Left ventricle myocardium inferior (tissue), 1 donor: ENCODE results near the gene PDCD10. TPM values are rescaled to one million over a fixed set of nuclear protein-coding genes. Genes with fewer than 3 reads are reported as not detected.

Source experiments
- DNase-seq: peaks from one replicate; pipeline ENCODE4 v3.0.0-alpha.2; 2020
- H3K27ac ChIP-seq: fragments of 200-600 bp; replicated peaks from 2 replicates; pipeline ENCODE4 v1.8.0; 2021
- H3K27me3 ChIP-seq: fragments of 200-600 bp; 2 replicates; pipeline ENCODE4 v1.8.0; 2021; ENCODE audit warnings: low read depth
- H3K36me3 ChIP-seq: fragments of 200-600 bp; 2 replicates; pipeline ENCODE4 v1.8.0; 2021
- H3K4me1 ChIP-seq: fragments of 200-600 bp; 2 replicates; pipeline ENCODE4 v1.8.0; 2021
- H3K4me3 ChIP-seq: fragments of 200-600 bp; 2 replicates; pipeline ENCODE4 v1.8.0; 2021; ENCODE audit warnings: mild to moderate bottlenecking, moderate library complexity
- H3K9me3 ChIP-seq: fragments of 200-600 bp; replicated peaks from 2 replicates; pipeline ENCODE4 v1.8.0; 2021
- intact Hi-C: fragments of 100-400 bp; cut with micrococcal nuclease; formaldehyde crosslinking; loops from one replicate; pipeline ENCODE4 v1.11.0; 2022
- total RNA-seq: library from RNA; stranded (reverse); fragmentation: NEBNext Ultra II Directional; extraction: Animal tissue kit (Norgen Biotek cat#: 25700); gene quantifications from one replicate; pipeline ENCODE4 v1.2.1, GENCODE V29; 2021
- TF ChIP-seq, protein P1 (sequence below): fragments of 200-600 bp; IDR thresholded peaks from 2 replicates; pipeline ENCODE4 v1.8.0; 2021; ENCODE audit warnings: antibody characterized with exemption, mild to moderate bottlenecking, borderline replicate concordance
- donor health status: DM: no; HTN: yes; CAD: no; lungs with severe emphysema.

The PDCD10 gene
- total RNA-seq, 1 donor from 2014 or later: 35.1 TPM

DNA sequence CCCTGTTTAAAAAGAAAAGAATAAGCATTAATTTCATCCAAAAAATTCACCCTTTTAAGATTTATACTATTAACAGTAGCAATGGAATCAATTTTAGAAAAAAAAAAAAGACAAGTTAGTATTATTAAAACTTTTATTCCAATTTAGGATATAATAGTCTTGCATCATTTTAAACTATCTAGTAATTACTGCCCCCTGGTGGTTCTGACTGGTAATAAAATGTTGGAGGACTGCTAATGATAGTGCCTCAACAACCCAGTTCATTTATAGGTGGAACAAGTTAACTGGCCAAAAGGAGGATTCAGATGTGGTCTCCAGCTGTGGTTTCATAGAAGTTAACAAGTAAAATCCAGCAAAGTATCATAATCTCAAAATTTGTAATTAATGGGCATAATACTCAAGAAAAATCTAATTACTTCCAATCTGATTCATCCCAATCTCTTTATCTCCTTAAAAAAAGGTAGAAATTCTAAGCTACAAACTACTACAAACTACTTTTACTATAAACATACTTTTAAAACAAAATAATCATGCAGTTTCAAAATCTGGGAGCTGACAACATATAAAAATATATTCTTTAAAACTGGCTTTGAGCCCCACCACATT is 50.2 kb downstream of the PDCD10 start:
- no peak for DNase-seq
- H3K27ac ChIP-seq: no peak overlapping the region
- peaks cover 55% of the 10 kb centered on the region for H3K36me3 ChIP-seq

DNA sequence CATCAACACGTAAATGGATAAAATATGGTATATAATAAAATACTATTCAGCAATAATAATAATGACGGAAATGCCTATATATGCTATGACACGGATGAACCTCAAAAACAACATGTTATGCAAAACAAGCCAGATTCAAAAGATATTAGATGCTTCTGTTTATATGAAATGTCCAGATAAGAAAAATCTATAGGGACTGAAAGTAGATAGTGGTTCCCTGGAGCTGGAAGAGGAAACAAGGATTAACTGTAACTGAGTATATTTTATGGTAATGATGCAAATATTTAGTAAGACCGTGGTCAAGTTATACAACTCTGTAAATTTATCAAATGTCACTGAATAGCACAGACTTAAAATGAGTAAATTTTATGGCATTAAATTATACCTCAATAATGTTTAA is 55.2 kb downstream of the PDCD10 start:
- H3K36me3 ChIP-seq: peaks cover 60% of the 10 kb centered on the region
- H3K4me3 ChIP-seq: no peak overlapping the region
- no peak overlapping the region for H3K27ac ChIP-seq
- intact Hi-C loops: loop anchor here (10.0 kb wide), 1 partner anchor 275 kb away; no protein-coding TSS in a partner anchor
- H3K4me1 ChIP-seq: no peaks in the 10 kb centered on the region
- H3K27me3 ChIP-seq: no peaks in the 10 kb centered on the region
- no peak for DNase-seq
- TF ChIP-seq, protein P1, sequence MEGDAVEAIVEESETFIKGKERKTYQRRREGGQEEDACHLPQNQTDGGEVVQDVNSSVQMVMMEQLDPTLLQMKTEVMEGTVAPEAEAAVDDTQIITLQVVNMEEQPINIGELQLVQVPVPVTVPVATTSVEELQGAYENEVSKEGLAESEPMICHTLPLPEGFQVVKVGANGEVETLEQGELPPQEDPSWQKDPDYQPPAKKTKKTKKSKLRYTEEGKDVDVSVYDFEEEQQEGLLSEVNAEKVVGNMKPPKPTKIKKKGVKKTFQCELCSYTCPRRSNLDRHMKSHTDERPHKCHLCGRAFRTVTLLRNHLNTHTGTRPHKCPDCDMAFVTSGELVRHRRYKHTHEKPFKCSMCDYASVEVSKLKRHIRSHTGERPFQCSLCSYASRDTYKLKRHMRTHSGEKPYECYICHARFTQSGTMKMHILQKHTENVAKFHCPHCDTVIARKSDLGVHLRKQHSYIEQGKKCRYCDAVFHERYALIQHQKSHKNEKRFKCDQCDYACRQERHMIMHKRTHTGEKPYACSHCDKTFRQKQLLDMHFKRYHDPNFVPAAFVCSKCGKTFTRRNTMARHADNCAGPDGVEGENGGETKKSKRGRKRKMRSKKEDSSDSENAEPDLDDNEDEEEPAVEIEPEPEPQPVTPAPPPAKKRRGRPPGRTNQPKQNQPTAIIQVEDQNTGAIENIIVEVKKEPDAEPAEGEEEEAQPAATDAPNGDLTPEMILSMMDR: no peak
- H3K9me3 ChIP-seq: peaks cover 19% of the 10 kb centered on the region

More for the DNA sequence above, 50.2 kb downstream of the PDCD10 start:
- TF ChIP-seq, protein P1: peak; percentile 84
- H3K27me3 ChIP-seq: no peaks in the 10 kb centered on the region
- H3K4me1 ChIP-seq: no peaks in the 10 kb centered on the region
- H3K9me3 ChIP-seq: no peaks in the 10 kb centered on the region
- no peak overlapping the region for H3K4me3 ChIP-seq
- intact Hi-C loops: loop anchor here (10.0 kb wide), 1 partner anchor 300 kb away; the partner anchor contains the start of gene ZBBX

DNA sequence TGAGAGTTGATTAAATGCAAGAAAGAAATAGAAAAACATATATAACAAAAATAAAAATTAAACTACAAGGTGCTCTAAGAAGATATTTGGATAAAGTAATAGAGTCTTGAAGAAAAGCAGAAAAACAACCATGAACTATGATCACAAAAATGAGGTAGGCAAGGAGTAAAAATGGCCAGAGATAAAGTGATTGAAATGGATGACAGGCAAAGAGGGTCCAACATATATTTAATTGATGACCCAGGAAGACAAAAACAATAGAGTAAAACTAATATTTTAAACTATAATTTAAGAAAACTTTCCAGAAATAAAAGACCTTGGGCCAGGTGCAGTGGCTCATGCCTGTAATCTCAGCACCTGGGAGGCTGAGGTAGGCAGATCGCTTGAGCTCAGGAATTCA is 58.8 kb downstream of the PDCD10 start:
- Histone ChIP-seq H3K4me1 (no peaks in the 10 kb centered on the region), H3K27ac (no peak overlapping the region), H3K36me3 (peaks cover 47% of the 10 kb centered on the region), H3K9me3 (peaks cover 30% of the 10 kb centered on the region), H3K4me3 (no peak overlapping the region), H3K27me3 (no peaks in the 10 kb centered on the region)
- no peak for DNase-seq
- TF ChIP-seq, protein P1: no peak
- intact Hi-C loops: loop anchor here (10.0 kb wide), 1 partner anchor 271 kb away; no protein-coding TSS in a partner anchor

DNA sequence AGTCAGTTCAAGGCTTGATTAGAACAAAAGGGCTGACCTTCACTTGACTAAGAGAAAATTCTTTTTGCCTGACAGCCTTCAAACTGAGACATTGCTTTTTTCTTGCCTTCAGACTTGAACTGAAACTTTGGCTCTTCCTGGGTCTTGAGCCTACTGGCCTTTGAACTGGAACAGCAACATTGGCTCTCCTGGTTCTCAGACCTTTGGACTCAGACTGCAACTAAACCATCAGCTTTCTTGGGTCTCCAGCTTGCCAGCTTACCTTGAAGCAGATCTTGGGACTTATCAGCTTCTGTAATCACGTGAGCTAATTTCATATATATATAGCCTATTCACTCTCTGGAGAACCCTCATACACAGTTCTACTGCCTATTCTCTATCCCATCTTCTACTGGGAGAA is 61.5 kb downstream of the PDCD10 start:
- Histone ChIP-seq H3K27me3 (no peaks in the 10 kb centered on the region), H3K27ac (no peak overlapping the region), H3K36me3 (peaks cover 41% of the 10 kb centered on the region), H3K4me3 (no peak overlapping the region), H3K9me3 (peaks cover 30% of the 10 kb centered on the region), H3K4me1 (no peaks in the 10 kb centered on the region)
- TF ChIP-seq, protein P1: no peak
- DNase-seq: no peak
- intact Hi-C loops: loop anchor here (10.0 kb wide), 1 partner anchor 268 kb away; no protein-coding TSS in a partner anchor

DNA sequence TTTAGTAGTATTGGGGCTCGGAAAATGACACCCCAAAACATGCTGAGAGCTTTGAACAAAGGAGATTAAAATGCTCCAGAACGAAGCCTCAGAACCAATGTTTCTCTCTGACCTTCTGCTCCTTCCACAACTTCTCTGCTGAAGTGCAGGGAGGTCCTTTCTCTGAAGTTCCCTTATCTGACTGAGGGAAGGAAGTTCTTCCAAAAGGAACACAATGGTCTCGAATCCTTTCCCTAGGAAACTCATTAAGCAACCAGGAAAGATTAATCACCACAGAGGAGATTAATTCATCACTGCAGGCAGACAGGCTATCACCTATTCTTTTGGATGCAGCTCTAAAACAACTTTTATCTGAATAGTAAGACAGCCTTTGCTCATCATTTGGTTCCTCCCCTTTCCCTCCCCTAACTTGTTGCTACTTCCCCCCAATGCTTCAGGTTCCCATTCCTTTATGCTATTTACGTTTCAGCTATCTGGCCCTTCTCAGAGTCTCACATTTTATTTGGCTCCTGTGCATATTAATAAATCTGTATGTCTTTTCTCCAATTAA is 62.7 kb downstream of the PDCD10 start:
- TF ChIP-seq, protein P1: no peak
- intact Hi-C loops: loop anchor here (10.0 kb wide), 1 partner anchor 267 kb away; no protein-coding TSS in a partner anchor
- peaks cover 39% of the 10 kb centered on the region for H3K36me3 ChIP-seq

More for the DNA sequence above, 62.7 kb downstream of the PDCD10 start:
- no peak for DNase-seq
- Histone ChIP-seq H3K27ac (no peak overlapping the region), H3K4me3 (no peak overlapping the region), H3K9me3 (peaks cover 30% of the 10 kb centered on the region), H3K27me3 (no peaks in the 10 kb centered on the region), H3K4me1 (no peaks in the 10 kb centered on the region)
